Prostate gland (tissue), 2 donors: ENCODE measurements around the gene TNIP1. TPM values are rescaled to one million over a fixed set of nuclear protein-coding genes. Genes with fewer than 3 reads are reported as not detected.

Experiments used
- DNase-seq: peaks from one replicate; pipeline ENCODE4 v3.0.0-alpha.2; 2019; ENCODE audit warnings: low spot score
- H3K27ac ChIP-seq, 2 donors: fragments of 200-600 bp; sonication (generic); 2 replicates each; pipeline ENCODE4 v1.5.1; 2017 to 2019
- H3K27me3 ChIP-seq: fragments of 200-600 bp; sonication (generic); replicated peaks from 2 replicates; pipeline ENCODE4 v1.5.1; 2019; ENCODE audit not compliant: insufficient read depth
- H3K36me3 ChIP-seq, 2 donors: fragments of 200-600 bp; sonication (generic); 1 replicate in 1 of 2; 2 replicates in 1 of 2; pipeline versions ENCODE4 v1.5.1 to v1.8.1; 2017 to 2019
- H3K4me1 ChIP-seq: fragments of 200-600 bp; sonication (generic); replicated peaks from 2 replicates; pipeline ENCODE4 v1.5.1; 2019
- H3K4me3 ChIP-seq, 2 donors: fragments of 200-600 bp; sonication (generic); 2 replicates each; pipeline ENCODE4 v1.5.1; 2017 to 2019
- H3K9me3 ChIP-seq: fragments of 200-600 bp; sonication (generic); 2 replicates; pipeline ENCODE4 v1.5.1; 2017
- POLR2A ChIP-seq: fragments of 450-650 bp; IDR thresholded peaks from one replicate; pipeline ENCODE4 v1.6.1; 2016; ENCODE audit warnings: antibody characterized with exemption, mild to moderate bottlenecking
- POLR2AphosphoS5 ChIP-seq: sonication (generic); formaldehyde crosslinking; IDR thresholded peaks from one replicate; pipeline ENCODE4 v1.6.1; 2017; ENCODE audit warnings: antibody characterized with exemption
- WGBS: methylation state at CpG from one replicate; pipeline ENCODE4 v1.1.5; 2018; 5-methylcytosine and 5-hydroxymethylcytosine counted together
- intact Hi-C: fragments of 100-400 bp; cut with DNase I; formaldehyde crosslinking; loops from one replicate; pipeline ENCODE4 v1.14.2; 2022
- total RNA-seq, 2 donors: library from RNA; depleted of rRNA; stranded (reverse); fragments of >200 nt; gene quantifications; one replicate each; pipeline ENCODE4 v1.1.0, GENCODE V29; 2016
- TF ChIP-seq, protein P1 (sequence below), 4 experiments: fragments of 200-600 bp in 2 of 4; fragments of 450-650 bp in 2 of 4; sonication (generic) in 2 of 4; IDR thresholded peaks; 1 replicate in 3 of 4; 2 replicates in 1 of 4; pipeline ENCODE4 v1.5.1; 2016 to 2019; ENCODE audit warnings: antibody characterized with exemption in 4 of 4, mild to moderate bottlenecking in 2 of 4, moderate library complexity in 2 of 4

The TNIP1 gene
- total RNA-seq, 2 donors from 2014 or later = 61.9 to 81.6 TPM

- no peak for DNase-seq
- Histone ChIP-seq H3K4me1 (no peaks in the 10 kb centered on the region), H3K36me3 (peaks cover 2 to 12% of the 10 kb centered on the region in 2 donors), H3K27ac (no peak overlapping the region), H3K9me3 (no peaks in the 10 kb centered on the region), H3K27me3 (no peaks in the 10 kb centered on the region), H3K4me3 (no peak overlapping the region)
- WGBS = 92% methylated on average over 7 of the region's 7 CpGs
- intact Hi-C loops = no loop called here
- TF ChIP-seq POLR2AphosphoS5 = no peak
- TF ChIP-seq, protein P1, sequence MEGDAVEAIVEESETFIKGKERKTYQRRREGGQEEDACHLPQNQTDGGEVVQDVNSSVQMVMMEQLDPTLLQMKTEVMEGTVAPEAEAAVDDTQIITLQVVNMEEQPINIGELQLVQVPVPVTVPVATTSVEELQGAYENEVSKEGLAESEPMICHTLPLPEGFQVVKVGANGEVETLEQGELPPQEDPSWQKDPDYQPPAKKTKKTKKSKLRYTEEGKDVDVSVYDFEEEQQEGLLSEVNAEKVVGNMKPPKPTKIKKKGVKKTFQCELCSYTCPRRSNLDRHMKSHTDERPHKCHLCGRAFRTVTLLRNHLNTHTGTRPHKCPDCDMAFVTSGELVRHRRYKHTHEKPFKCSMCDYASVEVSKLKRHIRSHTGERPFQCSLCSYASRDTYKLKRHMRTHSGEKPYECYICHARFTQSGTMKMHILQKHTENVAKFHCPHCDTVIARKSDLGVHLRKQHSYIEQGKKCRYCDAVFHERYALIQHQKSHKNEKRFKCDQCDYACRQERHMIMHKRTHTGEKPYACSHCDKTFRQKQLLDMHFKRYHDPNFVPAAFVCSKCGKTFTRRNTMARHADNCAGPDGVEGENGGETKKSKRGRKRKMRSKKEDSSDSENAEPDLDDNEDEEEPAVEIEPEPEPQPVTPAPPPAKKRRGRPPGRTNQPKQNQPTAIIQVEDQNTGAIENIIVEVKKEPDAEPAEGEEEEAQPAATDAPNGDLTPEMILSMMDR (IDR thresholded peaks at IDR 0.05) = no peak
- no peak for TF ChIP-seq POLR2A
These were observed 21.8 kb downstream of the TNIP1 start for GRCh38 chr5:151058891-151059489.

GRCh38 chr5:151058301-151058700, 22.5 kb downstream of the TNIP1 start:
- 78% methylated on average over 5 of the region's 5 CpGs for whole genome bisulfite sequencing
- Histone ChIP-seq H3K27me3 (no peaks in the 10 kb centered on the region), H3K4me3 (no peak overlapping the region), H3K36me3 (peaks cover 2 to 12% of the 10 kb centered on the region in 2 donors), H3K27ac (no peak overlapping the region), H3K4me1 (no peaks in the 10 kb centered on the region), H3K9me3 (no peaks in the 10 kb centered on the region)
- intact Hi-C loops = no loop called here
- TF ChIP-seq POLR2AphosphoS5 (no peak), POLR2A (no peak)
- TF ChIP-seq, protein P1 (IDR thresholded peaks at IDR 0.05) = no peak
- DNase-seq = no peak

GRCh38 chr5:151056379-151057325, 24.2 kb downstream of the TNIP1 start:
- H3K27ac ChIP-seq = no peak overlapping the region
- no peak for DNase-seq
- H3K4me1 ChIP-seq = no peaks in the 10 kb centered on the region
- WGBS = 91% methylated on average over 24 of the region's 25 CpGs
- H3K9me3 ChIP-seq = no peaks in the 10 kb centered on the region
- no peaks in the 10 kb centered on the region for H3K27me3 ChIP-seq
- no peak overlapping the region for H3K4me3 ChIP-seq
- H3K36me3 ChIP-seq = peaks cover 2 to 11% of the 10 kb centered on the region in 2 donors
- intact Hi-C loops = no loop called here
- TF ChIP-seq POLR2A (no peak), POLR2AphosphoS5 (no peak)
- TF ChIP-seq, protein P1 (IDR thresholded peaks at IDR 0.05) = no peak

DNA sequence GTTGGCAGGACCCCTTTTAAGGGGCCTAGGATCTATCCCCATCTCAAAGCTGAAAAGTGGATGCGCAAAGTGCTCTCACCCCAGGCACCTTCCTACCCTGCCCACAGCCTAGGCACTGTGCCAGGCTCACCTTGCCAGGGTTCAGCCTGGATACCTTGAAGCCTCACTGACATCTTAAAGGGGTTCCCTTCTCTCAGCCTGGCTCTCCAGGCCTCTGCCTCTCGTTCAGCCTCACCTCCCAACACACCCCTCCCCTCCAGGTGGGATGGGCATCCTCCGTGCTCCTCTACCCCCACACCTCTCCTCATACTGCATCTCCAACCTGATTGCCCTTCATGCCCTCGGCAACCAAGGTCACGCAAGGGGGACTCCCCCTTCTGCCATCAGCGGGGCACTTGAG, 25.5 kb downstream of the TNIP1 start:
- no peak for TF ChIP-seq POLR2AphosphoS5
- TF ChIP-seq, protein P1 (IDR thresholded peaks at IDR 0.05) = no peak
- TF ChIP-seq POLR2A = no peak
- Histone ChIP-seq H3K9me3 (no peaks in the 10 kb centered on the region), H3K27me3 (no peaks in the 10 kb centered on the region), H3K27ac (peak overlapping the region in 1 of 2 donors; percentile 12), H3K4me1 (no peaks in the 10 kb centered on the region), H3K4me3 (no peak overlapping the region), H3K36me3 (peaks cover 0 to 8% of the 10 kb centered on the region in 2 donors)
- intact Hi-C loops = no loop called here
- WGBS = 71% methylated on average over 6 of the region's 6 CpGs
- DNase-seq = no peak
